GM08714 (cell line): ENCODE data around the gene UTF1.

Source experiments
- H3K4me3 ChIP-seq: fragments of 200-500 bp; sonication (Bioruptor generic); 2 replicates; pipeline ENCODE4 v1.5.1; 2014; ENCODE audit warnings: mild to moderate bottlenecking, low read length, inconsistent platforms
- ZNF274 ChIP-seq: IDR thresholded peaks from 2 replicates; pipeline ENCODE4 v1.6.1; 2012; ENCODE audit warnings: mild to moderate bottlenecking, low read depth, low read length

The UTF1 gene

DNA sequence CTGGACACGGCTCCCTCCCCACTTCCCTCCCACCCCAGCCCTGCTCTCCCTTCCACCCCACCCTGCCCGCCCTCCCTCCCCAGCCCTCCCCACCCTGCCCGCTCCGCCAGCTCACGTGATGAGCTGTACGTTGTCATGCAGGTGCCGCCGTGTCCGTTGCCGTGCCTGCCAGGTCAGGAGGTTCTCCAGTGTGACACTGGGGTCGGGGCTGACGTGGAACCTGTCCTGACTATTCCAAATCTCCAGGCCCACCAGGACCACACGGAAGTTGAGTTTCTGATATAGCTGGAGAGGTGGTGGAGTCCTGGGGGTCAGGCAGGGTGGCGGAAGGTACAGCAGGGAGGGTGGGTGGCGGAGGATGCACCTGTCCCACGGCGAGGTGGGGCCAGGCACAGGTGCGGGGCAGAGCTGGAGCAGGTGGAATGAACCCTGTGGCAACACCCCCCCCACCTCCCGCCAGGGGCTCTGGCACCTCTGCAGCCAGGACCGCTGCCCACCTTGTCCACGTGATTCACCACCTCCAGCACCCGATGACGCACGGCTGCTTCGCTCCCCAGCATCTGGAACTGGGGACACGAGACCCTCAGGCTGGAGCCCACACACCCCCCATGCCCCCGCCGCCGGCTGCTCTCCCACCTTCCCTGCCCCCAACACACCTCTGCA lies 42.4 kb downstream of the UTF1 start:
- H3K4me3 ChIP-seq: no peak overlapping the region
- TF ChIP-seq ZNF274: no peak

DNA sequence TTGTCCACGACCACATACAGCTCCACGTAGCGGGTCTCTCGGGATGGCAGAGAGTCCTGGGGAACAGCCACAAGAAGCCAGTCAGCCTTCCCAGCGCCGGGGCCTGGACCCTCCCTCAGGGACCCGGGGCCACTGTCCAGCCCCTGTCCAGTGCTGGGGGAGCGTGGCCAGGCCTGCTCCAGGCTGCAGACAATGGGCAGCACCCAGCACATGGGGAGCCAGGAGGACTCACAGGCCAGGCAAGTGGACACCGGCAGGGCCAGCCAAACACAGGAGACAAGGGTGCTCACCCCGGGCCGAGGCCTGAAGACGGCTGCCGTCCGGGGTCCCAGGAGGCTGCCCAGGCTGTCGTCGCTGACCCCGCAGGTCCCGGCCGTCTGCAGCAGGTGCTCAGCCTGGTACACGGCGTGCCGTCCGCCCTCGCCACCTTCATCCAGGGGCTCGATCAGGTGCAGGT lies 43.0 kb downstream of the UTF1 start:
- TF ChIP-seq ZNF274: no peak
- H3K4me3 ChIP-seq: no peak overlapping the region

DNA sequence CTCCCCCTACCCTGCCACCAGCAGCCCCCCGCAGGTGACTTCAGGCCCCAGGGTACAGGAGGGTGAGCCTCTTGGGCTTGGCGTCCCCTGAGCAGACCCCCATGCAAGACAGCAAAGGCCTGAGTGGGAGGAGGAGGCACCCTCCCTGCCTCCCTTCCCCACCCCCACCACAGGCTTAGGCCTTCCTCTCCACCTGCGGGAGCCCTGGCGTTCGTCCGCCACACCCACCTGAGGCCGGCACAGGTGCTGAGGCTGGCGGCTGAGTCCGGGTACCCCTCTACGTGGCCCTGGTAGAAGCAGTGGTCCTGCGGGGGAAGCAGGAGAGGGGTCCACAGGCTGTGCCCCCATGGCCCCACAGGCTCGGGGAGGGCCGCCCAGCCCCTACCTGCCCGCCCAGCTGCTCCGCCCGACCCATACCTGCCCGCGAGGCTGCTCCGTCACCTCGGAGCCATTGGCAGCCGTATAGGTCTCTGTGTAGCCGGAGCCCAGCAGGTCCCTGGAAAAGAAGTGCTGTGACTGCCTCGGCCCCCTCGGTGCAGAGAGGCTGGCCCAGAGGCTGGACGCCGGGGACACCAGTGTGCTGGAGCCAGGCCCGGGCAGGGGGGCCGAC lies 43.6 kb downstream of the UTF1 start:
- no peak for TF ChIP-seq ZNF274
- no peak overlapping the region for H3K4me3 ChIP-seq

DNA sequence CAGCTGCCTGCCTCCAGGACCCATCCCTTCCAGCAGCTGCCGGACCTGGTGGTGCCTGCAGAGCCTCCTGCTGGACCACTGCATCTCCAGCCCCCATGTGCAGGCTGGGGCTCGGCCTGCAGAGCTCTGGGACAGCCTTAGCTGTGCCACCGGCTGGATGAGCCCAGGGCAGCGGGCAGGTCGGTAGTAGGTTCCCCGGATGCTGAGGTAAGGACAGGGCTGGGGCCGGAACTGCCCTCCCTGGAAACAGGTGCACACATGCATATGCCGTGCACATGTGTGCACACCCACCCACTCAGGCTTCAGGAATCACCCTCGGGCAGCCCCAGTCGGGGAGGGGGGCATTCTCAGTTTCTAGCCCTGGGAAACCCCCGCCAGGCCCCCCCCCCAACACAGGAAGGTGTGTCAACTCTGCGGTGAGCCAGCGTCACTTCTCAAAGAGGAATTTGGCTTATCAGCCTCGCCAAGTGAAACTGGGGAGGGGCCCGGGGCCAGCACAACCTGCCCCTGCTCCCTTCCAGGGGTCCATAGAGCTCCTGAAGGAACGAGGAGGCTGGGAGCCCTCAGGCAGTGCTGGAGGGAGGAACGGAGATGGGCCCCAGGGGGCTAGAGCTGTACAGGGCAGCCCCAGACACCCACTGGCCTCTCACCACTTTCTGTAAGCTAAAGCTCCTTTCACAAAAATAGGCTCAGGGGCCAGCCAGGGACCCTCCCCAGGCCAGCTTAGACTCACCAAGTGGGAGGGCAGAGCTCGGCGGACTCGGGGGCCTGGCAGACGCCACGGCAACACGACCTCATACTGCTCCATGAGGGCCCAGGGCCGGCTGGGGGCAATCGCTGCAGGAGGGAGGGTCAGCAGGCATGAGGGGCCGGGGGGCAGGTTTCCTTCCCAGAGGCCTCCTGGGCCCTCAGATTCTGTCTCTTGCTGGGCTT lies 45.0 kb downstream of the UTF1 start:
- TF ChIP-seq ZNF274: no peak
- H3K4me3 ChIP-seq: peak overlapping the region; percentile 72; the same call in 1 of the 2 replicates

DNA sequence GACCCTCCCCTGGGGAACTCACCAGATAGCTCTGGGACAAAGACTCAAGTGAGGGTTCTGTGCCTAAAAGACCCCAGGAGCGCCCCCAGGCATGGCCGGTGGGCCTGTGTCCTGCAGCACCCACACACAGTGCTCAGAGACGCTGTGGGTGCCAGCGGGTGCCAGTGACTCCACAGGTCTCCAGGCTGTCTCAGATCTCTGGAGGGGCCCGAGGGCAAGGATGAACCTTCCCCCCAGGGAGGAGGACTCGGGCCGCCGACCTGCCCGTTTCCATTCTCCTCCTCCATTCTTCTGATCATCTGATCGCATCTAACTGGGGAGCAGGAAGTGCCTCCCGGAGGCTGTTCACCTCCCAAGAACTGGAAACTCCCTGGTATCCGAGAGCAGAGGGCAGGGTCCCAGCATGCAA lies 45.7 kb downstream of the UTF1 start:
- H3K4me3 ChIP-seq: peak overlapping the region; percentile 72; the same call in 1 of the 2 replicates
- no peak for TF ChIP-seq ZNF274

DNA sequence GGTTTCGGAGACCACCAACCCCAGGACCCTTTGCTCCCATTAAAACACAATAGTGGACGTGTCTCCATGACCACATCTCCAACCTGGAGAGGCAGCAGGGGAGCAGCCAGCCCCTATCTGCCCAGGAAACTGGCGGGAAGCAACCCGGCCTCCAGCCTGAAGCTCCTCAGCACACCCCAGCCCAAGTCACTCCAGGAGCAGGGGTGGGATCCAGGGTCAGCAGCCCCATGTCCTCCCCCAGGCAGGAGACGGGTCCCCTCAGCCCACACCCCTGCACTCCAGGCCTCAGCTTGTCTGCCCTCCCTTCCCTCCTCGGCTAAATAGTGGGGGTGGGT lies 46.0 kb downstream of the UTF1 start:
- TF ChIP-seq ZNF274: no peak
- H3K4me3 ChIP-seq: peak overlapping the region; percentile 72; the same call in 1 of the 2 replicates

DNA sequence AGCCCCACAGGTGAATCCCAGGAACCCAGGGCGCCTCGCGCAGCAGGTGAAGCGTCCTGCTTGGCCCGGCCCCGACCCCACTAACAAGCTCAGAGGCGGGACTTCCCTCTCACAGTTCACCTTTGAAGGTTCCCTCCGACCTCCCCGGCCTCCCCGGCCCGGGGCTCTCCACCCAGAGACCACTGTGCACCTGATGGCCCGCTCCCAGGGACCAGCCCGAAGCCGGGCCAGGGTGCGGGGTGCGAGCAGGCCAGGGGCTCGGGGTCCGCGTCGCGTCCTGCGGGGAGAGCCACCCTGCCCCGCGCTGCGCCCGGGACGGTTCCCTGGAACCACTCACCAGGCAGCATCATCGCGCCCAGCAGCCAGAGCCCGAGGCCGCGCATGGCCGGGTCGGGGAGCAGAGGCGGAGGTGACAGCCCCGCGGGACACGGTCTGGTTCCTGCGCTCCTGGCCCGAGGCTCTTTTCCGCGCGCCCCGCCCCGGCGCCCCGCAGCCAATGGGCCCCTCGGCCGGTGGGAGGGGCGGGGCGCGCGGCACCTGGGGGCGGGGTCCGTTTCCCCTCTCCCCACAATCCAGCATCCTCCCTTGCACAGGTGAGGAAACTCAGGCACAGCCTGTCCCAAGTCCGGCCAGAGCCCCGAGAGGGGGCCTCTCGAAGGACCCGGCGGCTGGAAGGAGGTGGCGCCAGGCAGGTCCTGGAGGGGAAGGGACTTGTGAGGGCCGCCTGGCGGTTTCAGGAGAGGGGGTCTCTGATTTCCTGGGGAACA lies 46.6 kb downstream of the UTF1 start, which contains the start of gene ADAM8:
Gene ADAM8 (minus strand): TSS at position 434 of the 767 bp plus-strand sequence. CDS start 51 bp downstream, at position 383.
- no peak for TF ChIP-seq ZNF274
- peak within 1 kb of the TSS; percentile 72; the same call in 1 of the 2 replicates for H3K4me3 ChIP-seq

DNA sequence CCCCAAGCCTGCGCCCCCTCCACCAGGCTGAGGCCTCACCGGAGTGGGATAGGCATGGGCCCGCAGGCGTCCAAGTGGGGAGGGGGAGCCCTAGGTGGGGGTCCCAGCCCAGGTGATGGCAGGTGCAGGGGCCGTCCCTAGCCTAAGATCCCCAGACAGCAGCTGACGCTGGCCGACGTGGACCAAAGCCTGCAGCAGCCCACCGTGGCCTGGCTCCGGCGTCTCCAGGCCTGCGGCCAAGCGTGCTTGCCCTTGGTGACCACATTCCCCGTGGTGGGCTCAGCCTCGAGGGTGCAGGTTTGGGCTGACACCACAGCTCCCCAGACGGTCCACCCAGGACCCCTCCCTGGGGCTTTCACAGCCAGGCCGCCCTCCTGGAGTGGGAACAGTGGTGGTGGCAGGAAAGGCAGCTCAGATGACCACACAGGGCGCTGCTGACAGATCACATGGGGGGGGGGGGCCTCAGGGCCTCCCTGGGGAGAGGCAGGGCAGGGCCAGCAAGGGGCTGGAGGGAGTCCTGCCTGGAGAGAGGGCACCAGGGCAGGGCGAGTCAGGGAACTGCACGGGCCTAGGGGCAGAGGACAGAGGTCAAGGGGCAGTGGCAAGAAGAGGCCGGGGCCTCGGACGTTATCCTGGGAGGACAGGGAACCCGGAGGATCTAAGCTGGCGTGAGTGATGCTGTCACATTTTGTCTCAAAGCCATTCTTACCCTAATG lies 47.4 kb downstream of the UTF1 start:
- no peak overlapping the region for H3K4me3 ChIP-seq
- no peak for TF ChIP-seq ZNF274

DNA sequence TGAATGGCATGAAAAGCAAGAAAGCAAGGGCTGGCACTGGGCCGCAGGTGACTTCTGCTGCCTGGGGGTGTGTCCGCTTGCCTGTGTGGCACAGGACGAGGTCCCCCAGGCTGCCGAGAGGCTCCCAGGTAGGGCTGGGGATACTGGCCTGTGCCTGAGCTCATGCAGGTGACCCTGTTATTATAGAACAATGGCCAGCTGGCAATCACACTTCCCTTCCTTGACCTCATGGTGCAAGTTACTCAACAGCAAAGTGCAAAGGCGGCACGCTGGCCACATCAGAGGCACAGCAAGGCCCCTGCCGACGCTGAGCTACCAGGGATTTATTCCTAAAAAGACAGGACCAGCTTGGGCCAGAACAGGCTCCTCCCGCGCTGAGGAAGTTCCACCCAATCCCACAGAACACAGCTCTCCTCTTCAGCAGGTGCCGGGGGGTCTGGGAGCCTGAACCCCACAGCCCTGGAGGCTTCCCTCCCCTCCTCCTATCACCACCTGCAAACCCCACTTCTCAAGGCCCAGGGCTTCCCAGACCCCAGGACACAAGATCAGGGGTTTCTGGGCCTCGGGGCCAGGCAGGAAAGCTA lies 48.1 kb downstream of the UTF1 start:
- no peak for TF ChIP-seq ZNF274
- no peak overlapping the region for H3K4me3 ChIP-seq

DNA sequence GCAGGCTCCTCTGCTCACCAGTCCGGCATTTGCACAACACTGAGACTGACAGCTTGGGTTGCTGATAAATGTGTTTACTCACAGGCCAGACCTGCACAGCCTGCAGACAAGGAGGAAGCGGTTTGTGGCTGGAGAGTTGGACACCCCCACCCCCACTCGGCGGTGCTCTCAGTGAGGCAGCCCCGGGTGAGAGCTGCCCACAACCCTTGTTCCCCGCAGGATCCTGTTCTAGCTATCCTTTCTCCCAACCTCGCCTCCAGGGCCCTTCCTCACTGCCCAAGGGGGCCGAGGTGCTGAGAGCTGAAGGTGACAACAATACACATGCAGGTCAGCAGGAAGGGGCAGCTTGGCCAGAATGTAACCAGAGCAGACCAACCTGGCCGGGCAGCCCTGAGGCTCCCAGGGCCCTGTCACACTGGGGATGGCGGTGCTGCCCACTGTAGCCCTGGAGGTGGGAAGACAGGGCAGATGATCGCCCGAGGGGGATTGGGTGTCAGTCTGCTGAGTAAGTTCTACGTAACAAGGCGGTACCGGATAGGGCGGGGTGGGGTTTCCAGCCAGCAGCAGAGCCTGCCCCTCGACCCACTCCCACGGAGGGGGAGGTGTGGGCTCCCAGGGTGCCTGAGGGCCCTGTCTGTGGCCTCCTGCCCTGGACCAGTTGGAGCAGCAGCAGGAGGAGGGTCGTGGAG lies 48.7 kb downstream of the UTF1 start:
- no peak overlapping the region for H3K4me3 ChIP-seq
- TF ChIP-seq ZNF274: no peak

DNA sequence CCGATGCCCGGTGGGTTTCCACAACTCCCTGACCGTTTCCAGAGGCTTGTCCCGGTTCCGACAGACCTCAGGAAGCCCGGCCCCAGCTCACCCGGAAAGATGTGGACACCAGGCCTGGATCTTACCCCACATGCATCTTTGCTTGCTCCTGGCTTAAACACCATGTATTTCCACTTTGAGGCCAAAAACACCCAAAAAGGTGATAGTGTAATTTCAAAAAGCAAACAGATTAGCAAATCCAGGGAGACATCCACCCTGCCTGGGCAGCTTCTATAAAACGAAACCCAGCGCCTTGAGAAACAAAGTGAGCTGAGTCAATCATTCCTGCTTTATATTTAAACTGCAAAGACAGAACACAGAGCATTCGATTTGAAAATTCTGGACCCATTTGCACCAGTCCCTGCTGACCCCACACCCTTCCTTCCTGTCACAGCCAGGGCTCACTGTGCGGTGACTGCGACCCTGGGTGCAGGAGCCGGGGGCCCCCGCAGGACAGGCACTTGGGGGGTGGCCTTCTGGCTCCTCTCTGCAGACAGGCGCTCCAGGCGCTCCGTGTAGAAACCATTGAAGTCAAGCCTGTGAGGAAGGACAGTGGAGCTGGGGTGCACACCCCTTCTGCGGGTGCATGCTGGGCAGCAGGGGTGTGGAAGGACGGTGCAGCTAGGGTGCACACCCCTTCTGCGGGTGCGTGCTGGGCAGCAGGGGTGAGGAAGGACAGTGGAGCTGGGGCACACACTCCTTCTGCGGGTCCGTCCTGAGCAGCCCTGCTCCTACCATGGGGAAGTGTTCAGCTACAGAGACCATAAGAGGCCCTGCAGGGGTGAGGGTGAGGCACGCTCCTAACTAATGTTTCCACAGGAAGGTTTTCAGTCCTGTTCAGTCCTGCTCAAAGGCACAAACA lies 49.6 kb downstream of the UTF1 start:
- H3K4me3 ChIP-seq: no peak overlapping the region
- TF ChIP-seq ZNF274: no peak
